ENCODE results near the gene OLR1. TPM values are rescaled to one million over a fixed set of nuclear protein-coding genes. Genes with fewer than 3 reads are reported as not detected.

OLR1 gene
- total RNA-seq, result not detected in 2 replicates
- polyA plus RNA-seq, result not detected in 2 replicates
- not detected in 2 replicates for polyA plus RNA-seq (2011; cell fraction: cytosol; rRNA removed)
- not detected in 2 replicates for polyA plus RNA-seq (2011; cell fraction: nucleus; rRNA removed)
- not detected in 2 replicates for polyA plus RNA-seq (2012)
- not detected in 2 replicates for polyA minus RNA-seq
- polyA minus RNA-seq (2011; cell fraction: cytosol; rRNA and poly(A)+ RNA removed), result 32.6 TPM
- 0.24 TPM in 1 of 2 replicates, not detected in the other for polyA minus RNA-seq (2011; cell fraction: nucleus; rRNA and poly(A)+ RNA removed)
- not detected for Bru-seq, nascent RNA
- BruChase-seq, experiment 1, labeled RNA remaining after a 6-hour chase, result not detected
- not detected for BruChase-seq, experiment 2, labeled RNA remaining after a 2-hour chase
- long read RNA-seq, result 0 reads

- H3K79me2 ChIP-seq (ENCODE audit: control insufficient read depth, insufficient read depth, low read length), result no peaks in the 10 kb centered on the region
- BruUV-seq (replicated peaks), result no TSS peak
- no peak within 1 kb of the TSS for H2AFZ ChIP-seq (ENCODE audit: low read depth, low read length)
- H3K9ac ChIP-seq (replicated peaks; ENCODE audit: extremely low read depth, insufficient read depth, low read length), result no peak within 1 kb of the TSS
- H3K9me1 ChIP-seq (replicated peaks; ENCODE audit: control insufficient read depth, extremely low read depth, insufficient read depth, low read length), result no peaks in the 10 kb centered on the region
- intact Hi-C loops (cut with micrococcal nuclease), result no loop called here
- FAIRE-seq (no peak), DNase-seq (ENCODE audit: low read depth, low spot score) (no peak)
- no peak for TF ChIP-seq GATA2 (IDR thresholded peaks at IDR 0.05; ENCODE audit: insufficient read depth, insufficient read length, low read depth, low read length)
- TF ChIP-seq CTCF (IDR thresholded peaks at IDR 0.05; ENCODE audit: extremely low read depth in 1 of 2, insufficient read depth in 1 of 2, low read depth in 1 of 2, low read length in 2 of 2), result no peak
- no peak for TF ChIP-seq POLR2AphosphoS5 (IDR thresholded peaks at IDR 0.05; ENCODE audit: insufficient read depth, low read depth, low read length)
- TF ChIP-seq JUN (IDR thresholded peaks at IDR 0.05; ENCODE audit: borderline replicate concordance, insufficient read depth, insufficient read length, low read depth), result no peak
- TF ChIP-seq POLR2A (IDR thresholded peaks at IDR 0.05; ENCODE audit: low read depth, low read length), result no peak
- TF ChIP-seq MYC (IDR thresholded peaks at IDR 0.05; ENCODE audit: low read depth, low read length), result no peak
- TF ChIP-seq EZH2 (IDR thresholded peaks at IDR 0.05; ENCODE audit: borderline replicate concordance, low read depth, low read length, severe bottlenecking), result no peak
- TF ChIP-seq MAX (IDR thresholded peaks at IDR 0.05; ENCODE audit: insufficient read depth, insufficient read length), result no peak
- no peak for TF ChIP-seq FOS (IDR thresholded peaks at IDR 0.05; ENCODE audit: borderline replicate concordance, insufficient read depth, low read length)
- ChIA-PET CTCF (interaction anchor here (1.8 to 2.3 kb wide), 3 partner anchors 11 to 19 kb away, joined by 5 to 12 read pairs (median 6); no protein-coding TSS in a partner anchor), POLR2A (no interaction called here)
- H3K4me2 ChIP-seq (ENCODE audit: insufficient read depth, low read length), result no peak within 1 kb of the TSS
- H3K27me3 ChIP-seq (ENCODE audit: control insufficient read depth in 2 of 2, insufficient read depth in 2 of 2, low read length in 2 of 2), result peaks cover 4 to 10% of the 10 kb centered on the region in 2 experiments
- dilution Hi-C loops (cut with MboI; ENCODE audit: extremely low pct_ligation_motif_present, low sequenced_read_pairs), result no loop called here
- no peak within 1 kb of the TSS for H3K4me3 ChIP-seq (replicated peaks in 1 of 3; ENCODE audit: insufficient read depth in 1 of 3, low read depth in 1 of 3, low read length in 3 of 3)
- H3K27ac ChIP-seq (ENCODE audit: insufficient read depth, low read depth, low read length), result no peak within 1 kb of the TSS
- no peaks in the 10 kb centered on the region for H4K20me1 ChIP-seq (replicated peaks; ENCODE audit: control insufficient read depth, extremely low read depth, insufficient read depth, low read length)
- no peaks in the 10 kb centered on the region for H3K4me1 ChIP-seq (ENCODE audit: control insufficient read depth, extremely low read depth, insufficient read depth, low read length)
- no peaks in the 10 kb centered on the region for H3K9me3 ChIP-seq (replicated peaks; ENCODE audit: control insufficient read depth, insufficient read depth, low read length)
- no peaks in the 10 kb centered on the region for H3K36me3 ChIP-seq (ENCODE audit: control insufficient read depth in 2 of 2, extremely low read depth in 1 of 2, insufficient read depth in 2 of 2, low read length in 2 of 2)
Observed at GRCh38 chr12:10171973-10172728, at the start of gene OLR1. Gene OLR1, minus strand, starts transcription at chr12:10172132. Its CDS starts 55 bp downstream, at chr12:10172077.

Data from endothelial cell of umbilical vein (primary cell).